Measurements from ENCODE around the gene LSM14A.
"Not testable (repeated sequence)": the region's sequence is repeated elsewhere in the genome, so short reads cannot be mapped to it uniquely, and the experiment has no call there.

The LSM14A gene

DNA sequence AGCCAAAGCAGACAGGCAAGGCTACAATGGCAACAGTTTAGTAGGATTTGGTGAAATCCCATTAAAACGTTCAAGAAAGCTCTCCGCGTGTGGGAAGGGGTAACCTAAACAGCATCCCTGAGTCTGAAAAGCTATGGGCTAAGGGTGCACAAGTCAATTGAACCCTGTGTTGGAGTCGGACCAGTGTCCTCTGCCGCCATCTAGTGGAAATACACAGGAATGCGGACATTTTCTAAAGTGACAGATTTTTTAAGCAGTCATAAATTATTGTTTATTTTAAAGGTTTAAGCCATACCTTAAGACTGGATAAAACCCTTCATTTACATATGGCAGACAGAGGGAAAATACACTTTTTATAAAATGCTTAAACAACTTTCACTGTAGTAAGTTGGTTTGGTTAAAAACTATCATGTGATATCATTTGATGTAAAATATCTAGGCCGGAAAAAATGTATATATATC lies 26.5 kb upstream of the LSM14A start:
- no peaks in the 10 kb centered on the region for H3K36me3 Mint-ChIP-seq (ENCODE audit: low read depth)
- H3K4me1 Mint-ChIP-seq (ENCODE audit: low read depth): no peaks in the 10 kb centered on the region
- H3K27me3 Mint-ChIP-seq: no peaks in the 10 kb centered on the region
- H3K9me3 Mint-ChIP-seq: no peaks in the 10 kb centered on the region
- H3K27ac Mint-ChIP-seq: no peak overlapping the region
- no peak overlapping the region for H3K4me3 Mint-ChIP-seq

DNA sequence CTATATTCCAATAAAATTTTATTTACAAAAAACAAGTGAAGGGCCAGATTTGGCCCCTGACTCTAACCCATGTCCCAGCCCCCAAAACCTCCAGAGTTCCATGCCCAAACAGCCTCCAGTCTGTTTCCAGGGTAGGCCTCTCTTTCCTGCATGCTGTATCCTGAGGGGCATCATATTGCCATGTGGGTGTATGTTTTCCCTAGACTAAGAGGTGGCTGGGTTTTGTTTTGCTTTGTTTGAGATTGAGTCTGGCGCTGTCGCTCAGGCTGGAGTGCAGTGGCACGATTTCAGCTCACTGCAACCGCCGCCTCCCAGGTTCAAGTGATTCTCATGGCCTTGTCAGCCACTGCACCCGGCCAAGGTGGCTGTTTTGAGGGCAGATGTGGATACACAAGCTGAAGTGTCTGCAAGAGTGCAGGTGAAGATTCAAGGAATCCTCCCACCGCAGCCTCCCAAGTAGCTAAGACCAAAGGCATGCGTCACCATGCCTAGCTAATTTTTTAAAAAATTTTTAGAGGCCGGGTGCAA lies 23.6 kb upstream of the LSM14A start:
- Mint-ChIP-seq H3K27ac (no peak overlapping the region), H3K27me3 (no peaks in the 10 kb centered on the region), H3K4me1 (ENCODE audit: low read depth) (no peaks in the 10 kb centered on the region), H3K36me3 (ENCODE audit: low read depth) (no peaks in the 10 kb centered on the region), H3K4me3 (no peak overlapping the region), H3K9me3 (no peaks in the 10 kb centered on the region)

DNA sequence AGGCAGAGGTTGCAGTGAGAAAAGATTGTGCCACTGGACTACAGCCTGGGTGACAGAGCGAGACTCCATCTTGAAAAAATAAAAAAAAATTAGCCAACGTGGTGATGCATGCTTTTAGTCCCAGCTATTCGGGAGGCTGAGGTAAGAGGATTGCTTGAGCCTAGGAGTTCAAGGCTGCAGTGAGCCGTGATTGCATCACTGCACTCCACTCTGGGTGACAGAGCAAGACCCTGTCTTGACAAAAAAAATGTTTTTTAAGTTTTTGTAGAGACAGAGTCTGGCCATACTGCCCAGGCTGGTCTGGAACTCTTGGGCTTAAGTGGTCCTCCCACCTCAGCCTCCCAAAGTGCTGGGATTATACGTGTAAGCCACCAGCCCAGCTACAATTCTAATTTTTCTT lies 22.4 kb upstream of the LSM14A start:
- Mint-ChIP-seq H3K4me1 (ENCODE audit: low read depth) (no peaks in the 10 kb centered on the region), H3K9me3 (no peaks in the 10 kb centered on the region), H3K27ac (no peak overlapping the region), H3K4me3 (no peak overlapping the region), H3K27me3 (no peaks in the 10 kb centered on the region), H3K36me3 (ENCODE audit: low read depth) (no peaks in the 10 kb centered on the region)

DNA sequence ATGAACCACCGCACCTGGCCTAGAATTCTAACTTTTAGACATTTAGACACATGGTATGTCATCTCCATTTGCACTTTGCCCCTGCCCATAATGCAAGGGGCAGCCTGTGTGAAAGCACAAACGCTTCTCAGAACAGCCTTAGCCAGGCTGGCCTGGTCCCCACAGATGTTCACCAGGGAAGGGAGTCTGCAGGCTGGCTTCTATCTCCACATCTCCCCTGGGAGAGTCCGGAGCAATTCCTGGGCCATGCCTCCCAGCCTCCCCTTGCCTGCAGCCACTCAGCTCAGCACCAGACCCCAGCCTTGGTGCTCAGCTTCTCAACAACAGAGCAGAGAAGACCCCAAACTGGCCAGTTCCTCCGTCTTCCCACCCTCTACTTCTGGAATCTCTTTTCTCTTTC lies 21.7 kb upstream of the LSM14A start:
- Mint-ChIP-seq H3K9me3 (no peaks in the 10 kb centered on the region), H3K36me3 (ENCODE audit: low read depth) (no peaks in the 10 kb centered on the region), H3K4me1 (ENCODE audit: low read depth) (no peaks in the 10 kb centered on the region), H3K27ac (no peak overlapping the region), H3K27me3 (no peaks in the 10 kb centered on the region), H3K4me3 (no peak overlapping the region)

DNA sequence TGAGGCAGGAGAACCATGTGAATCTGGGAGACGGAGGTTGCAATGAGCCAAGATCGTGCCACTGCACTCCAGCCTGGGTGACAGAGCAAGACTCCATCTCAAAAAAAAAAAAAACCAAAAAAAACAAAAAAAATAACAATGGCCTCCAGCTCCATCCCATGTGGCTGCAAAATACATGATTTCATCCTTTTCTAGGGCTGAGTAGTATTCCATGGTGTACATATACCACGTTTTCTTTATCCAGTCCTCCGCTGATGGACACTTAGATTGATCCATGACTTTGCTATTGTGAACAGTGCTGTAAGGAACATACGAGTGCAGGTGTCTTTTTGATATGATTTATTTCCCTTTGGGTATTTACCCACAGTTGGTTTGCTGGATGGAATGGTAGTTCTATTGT lies 20.9 kb upstream of the LSM14A start:
- no peaks in the 10 kb centered on the region for H3K9me3 Mint-ChIP-seq
- H3K27ac Mint-ChIP-seq: no peak overlapping the region
- H3K27me3 Mint-ChIP-seq: no peaks in the 10 kb centered on the region
- no peaks in the 10 kb centered on the region for H3K36me3 Mint-ChIP-seq (ENCODE audit: low read depth)
- H3K4me3 Mint-ChIP-seq: no peak overlapping the region
- no peaks in the 10 kb centered on the region for H3K4me1 Mint-ChIP-seq (ENCODE audit: low read depth)

DNA sequence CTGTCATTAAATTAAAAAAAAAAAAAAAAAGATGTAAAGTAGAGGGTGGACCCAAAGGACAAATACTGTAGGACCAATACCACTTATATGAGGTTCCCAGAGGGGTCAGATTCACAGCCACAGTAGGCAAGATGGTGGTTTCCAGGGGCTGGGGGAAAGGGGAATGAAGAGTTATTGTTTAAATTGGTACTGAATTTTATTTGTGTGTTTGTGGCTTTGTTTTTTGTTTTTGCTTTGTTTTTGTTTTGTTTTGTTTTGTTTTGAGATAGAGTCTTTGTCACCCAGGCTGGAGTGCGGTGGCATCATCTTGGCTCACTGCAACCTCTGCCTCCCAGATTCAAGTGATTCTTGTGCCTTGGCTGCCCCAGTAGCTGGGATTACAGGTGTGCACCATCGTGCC lies 17.9 kb upstream of the LSM14A start:
- Mint-ChIP-seq H3K36me3 (ENCODE audit: low read depth) (no peaks in the 10 kb centered on the region), H3K27ac (no peak overlapping the region), H3K27me3 (no peaks in the 10 kb centered on the region), H3K4me3 (no peak overlapping the region), H3K9me3 (no peaks in the 10 kb centered on the region), H3K4me1 (ENCODE audit: low read depth) (no peaks in the 10 kb centered on the region)

DNA sequence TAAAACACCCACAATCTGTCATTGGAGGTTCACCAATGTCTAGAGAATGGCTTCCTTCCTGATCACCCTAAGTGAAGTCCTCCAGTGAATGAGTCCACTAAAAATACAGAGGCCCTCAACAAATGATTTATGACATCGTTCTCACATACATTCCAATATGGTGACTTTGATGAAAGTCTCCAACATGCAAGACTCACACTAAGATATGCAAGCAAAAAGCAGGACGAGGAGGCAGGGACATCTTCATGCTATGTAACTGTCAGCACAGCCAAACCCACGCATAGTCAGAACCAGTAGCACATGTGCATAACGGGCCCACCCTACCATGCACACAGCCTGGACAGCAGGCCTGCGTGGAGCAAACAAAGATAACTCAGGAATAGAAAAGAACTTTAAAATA lies 16.6 kb upstream of the LSM14A start:
- H3K9me3 Mint-ChIP-seq: no peaks in the 10 kb centered on the region
- no peak overlapping the region for H3K4me3 Mint-ChIP-seq
- no peaks in the 10 kb centered on the region for H3K4me1 Mint-ChIP-seq (ENCODE audit: low read depth)
- no peak overlapping the region for H3K27ac Mint-ChIP-seq
- no peaks in the 10 kb centered on the region for H3K36me3 Mint-ChIP-seq (ENCODE audit: low read depth)
- H3K27me3 Mint-ChIP-seq: no peaks in the 10 kb centered on the region

DNA sequence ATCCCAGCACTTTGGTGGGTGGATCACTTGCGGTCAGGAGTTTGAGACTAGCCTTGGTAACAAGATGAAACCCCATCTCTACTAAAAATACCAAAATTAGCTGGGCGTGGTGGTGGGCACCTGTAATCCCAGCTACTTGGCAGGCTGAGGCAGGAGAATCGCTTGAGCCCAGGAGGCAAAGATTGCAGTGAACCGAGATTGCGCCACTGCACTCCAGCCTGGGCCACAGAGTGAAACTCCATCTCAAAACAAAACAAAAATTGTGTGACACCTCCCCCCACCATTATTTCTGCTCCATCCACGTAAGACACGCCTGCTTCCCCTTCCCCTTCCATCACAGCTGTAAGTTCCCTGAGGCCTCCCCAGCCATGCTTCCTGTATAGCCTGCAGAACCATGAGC lies 13.3 kb upstream of the LSM14A start:
- H3K36me3 Mint-ChIP-seq (ENCODE audit: low read depth); H3K4me1 Mint-ChIP-seq (ENCODE audit: low read depth); H3K9me3 Mint-ChIP-seq; H3K4me3 Mint-ChIP-seq; H3K27me3 Mint-ChIP-seq; H3K27ac Mint-ChIP-seq: not testable (repeated sequence)

DNA sequence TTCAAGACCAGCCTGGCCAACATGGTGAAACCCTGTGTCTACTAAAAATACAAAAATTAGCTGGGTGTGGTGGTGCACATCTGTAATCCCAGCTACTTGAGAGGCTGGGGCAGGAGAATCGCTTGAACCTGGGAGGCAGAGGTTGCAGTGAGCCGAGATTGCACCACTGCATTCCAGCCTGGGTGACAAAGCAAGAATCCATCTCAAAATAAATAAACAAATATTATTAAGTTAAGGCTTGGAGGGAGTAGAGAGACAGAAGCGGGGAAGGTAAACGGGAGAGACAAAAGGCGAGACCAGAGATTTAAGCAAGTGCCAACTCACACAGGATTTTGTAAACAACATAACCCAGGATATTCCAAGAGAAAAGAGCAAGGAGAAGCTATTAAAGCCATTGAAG lies 12.8 kb upstream of the LSM14A start:
- not testable (repeated sequence) for H3K4me3 Mint-ChIP-seq; H3K36me3 Mint-ChIP-seq (ENCODE audit: low read depth); H3K4me1 Mint-ChIP-seq (ENCODE audit: low read depth); H3K27me3 Mint-ChIP-seq; H3K27ac Mint-ChIP-seq; H3K9me3 Mint-ChIP-seq

DNA sequence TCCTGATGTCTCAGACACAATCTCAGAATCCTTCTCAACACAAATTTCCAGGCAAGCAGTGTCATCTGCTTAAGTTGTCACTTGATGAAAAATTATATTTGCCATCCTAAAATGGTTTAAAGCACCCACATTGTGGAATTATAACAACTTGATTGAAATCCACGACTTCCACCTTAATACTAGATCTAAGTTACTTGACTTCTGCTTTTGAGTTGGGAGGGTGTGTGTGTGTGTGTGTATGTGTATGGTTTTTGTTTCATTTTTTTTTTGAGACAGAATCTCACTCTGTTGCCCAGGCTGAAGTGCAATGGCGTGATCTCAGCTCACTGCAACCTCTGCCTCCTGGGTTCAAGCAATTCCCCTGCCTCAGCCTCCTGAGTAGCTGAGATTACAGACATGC lies 10.4 kb upstream of the LSM14A start:
- not testable (repeated sequence) for H3K9me3 Mint-ChIP-seq; H3K27me3 Mint-ChIP-seq; H3K36me3 Mint-ChIP-seq (ENCODE audit: low read depth); H3K4me1 Mint-ChIP-seq (ENCODE audit: low read depth); H3K27ac Mint-ChIP-seq; H3K4me3 Mint-ChIP-seq

DNA sequence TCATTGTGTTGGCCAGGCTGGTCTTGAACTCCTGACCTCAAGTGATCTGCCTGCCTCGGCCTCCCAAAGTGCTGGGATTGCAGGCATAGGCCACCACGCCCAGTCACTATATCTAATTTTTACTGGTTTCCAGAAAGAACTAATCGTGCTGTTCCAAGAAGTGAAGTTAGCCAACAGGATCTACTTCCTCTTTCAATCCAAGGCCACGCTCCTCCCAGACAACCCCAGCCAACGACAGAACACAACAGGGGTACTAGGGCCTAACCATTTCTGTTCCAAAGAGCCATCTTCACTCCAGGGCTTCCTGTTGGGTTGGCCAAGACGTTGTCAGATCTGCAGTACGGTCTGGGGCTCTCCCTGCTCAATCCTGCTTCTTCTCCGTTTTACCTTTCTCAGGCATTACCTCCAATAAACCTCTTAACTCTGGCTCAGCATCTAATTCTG lies 7.0 kb upstream of the LSM14A start:
- Mint-ChIP-seq H3K4me1 (ENCODE audit: low read depth) (peaks cover under 1% of the 10 kb centered on the region), H3K4me3 (no peak overlapping the region), H3K9me3 (no peaks in the 10 kb centered on the region), H3K27me3 (no peaks in the 10 kb centered on the region), H3K36me3 (ENCODE audit: low read depth) (no peaks in the 10 kb centered on the region), H3K27ac (no peak overlapping the region)

DNA sequence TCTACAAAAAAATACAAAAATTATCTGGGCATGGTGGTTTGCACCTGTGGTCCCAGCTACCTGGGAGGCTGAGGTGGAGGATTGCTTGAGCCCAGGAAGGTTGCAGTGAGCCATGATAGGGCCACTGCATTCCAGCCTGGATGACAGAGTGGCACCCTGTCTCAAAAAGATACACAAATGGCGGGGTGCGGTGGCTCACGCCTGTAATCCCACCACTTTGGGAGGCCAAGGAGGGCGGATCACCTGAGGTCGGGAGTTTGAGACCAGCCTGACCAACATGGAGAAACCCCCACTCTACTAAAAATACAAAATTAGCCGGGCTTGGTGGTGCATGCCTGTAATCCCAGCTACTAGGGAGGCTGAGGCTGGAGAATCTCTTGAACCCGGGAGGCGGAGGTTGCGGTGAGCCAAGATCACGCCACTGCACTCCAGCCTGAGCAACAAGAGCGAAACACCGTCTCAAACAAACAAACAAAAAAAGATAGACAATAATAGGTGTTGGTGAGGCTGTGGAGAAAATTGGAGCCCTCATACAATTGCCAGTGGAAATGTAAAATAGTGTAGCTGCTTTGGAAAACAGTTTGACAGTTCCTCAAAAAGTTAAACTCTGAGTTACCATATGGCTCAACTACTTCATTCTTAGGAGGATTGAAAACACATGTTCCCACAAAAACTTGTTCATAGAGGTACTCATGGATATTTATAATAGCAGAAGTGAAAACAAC lies 2.7 kb upstream of the LSM14A start:
- not testable (repeated sequence) for H3K27ac Mint-ChIP-seq, H3K4me3 Mint-ChIP-seq, H3K9me3 Mint-ChIP-seq, H3K27me3 Mint-ChIP-seq
- H3K4me1 Mint-ChIP-seq (ENCODE audit: low read depth): peaks cover 26% of the 10 kb centered on the region
- peaks cover 12% of the 10 kb centered on the region for H3K36me3 Mint-ChIP-seq (ENCODE audit: low read depth)

DNA sequence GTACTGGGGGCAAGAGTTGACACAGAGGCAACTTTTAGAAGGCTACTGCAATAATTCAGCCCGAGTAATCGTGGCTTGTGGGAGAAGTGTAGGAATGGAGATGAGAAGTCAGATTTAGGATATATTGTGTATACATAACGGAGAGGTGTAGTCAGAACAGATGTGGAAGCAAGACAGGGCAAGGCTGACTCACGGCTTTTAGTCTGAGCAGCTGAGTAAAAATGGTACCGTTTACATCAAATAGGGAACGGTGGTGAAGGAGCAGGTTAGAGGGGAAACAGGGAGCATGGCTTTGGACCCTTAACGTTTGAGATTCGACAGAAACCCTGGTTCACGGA lies 796 bp upstream of the LSM14A start:
- H3K27me3 Mint-ChIP-seq: no peaks in the 10 kb centered on the region
- peak overlapping the region; percentile 100 for H3K27ac Mint-ChIP-seq
- peaks cover 43% of the 10 kb centered on the region for H3K4me1 Mint-ChIP-seq (ENCODE audit: low read depth)
- peaks cover 13% of the 10 kb centered on the region for H3K36me3 Mint-ChIP-seq (ENCODE audit: low read depth)
- H3K9me3 Mint-ChIP-seq: no peaks in the 10 kb centered on the region
- peak overlapping the region; percentile 95 for H3K4me3 Mint-ChIP-seq

DNA sequence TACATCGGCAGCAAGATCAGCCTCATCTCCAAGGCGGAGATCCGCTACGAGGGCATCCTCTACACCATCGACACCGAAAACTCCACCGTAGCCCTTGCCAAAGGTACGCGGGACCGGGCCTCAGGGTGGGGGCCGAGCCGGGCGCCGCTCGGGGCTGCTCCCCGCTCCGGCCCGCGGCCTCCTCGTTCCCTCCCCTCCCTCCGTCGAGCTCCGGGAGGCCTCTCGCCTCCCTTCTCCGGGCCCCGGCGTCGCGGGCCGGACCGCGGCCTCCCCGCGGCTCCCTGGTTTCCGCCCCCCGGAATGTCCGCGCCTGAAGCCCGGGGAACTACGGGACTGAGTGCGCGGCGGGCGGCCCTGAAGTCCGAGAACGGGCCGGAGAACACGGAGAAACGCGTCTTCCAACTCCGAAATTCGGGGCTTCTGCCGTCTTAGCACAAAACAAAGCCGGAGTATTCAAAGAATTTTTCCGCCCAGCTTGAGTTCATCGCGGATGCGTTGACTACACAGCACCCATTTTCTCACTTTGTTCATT lies 423 bp downstream of the LSM14A start:
- H3K4me1 Mint-ChIP-seq (ENCODE audit: low read depth): peaks cover 55% of the 10 kb centered on the region
- no peaks in the 10 kb centered on the region for H3K9me3 Mint-ChIP-seq
- H3K27ac Mint-ChIP-seq: peak overlapping the region; percentile 98
- peaks cover 21% of the 10 kb centered on the region for H3K36me3 Mint-ChIP-seq (ENCODE audit: low read depth)
- no peaks in the 10 kb centered on the region for H3K27me3 Mint-ChIP-seq
- peak overlapping the region; percentile 95 for H3K4me3 Mint-ChIP-seq

DNA sequence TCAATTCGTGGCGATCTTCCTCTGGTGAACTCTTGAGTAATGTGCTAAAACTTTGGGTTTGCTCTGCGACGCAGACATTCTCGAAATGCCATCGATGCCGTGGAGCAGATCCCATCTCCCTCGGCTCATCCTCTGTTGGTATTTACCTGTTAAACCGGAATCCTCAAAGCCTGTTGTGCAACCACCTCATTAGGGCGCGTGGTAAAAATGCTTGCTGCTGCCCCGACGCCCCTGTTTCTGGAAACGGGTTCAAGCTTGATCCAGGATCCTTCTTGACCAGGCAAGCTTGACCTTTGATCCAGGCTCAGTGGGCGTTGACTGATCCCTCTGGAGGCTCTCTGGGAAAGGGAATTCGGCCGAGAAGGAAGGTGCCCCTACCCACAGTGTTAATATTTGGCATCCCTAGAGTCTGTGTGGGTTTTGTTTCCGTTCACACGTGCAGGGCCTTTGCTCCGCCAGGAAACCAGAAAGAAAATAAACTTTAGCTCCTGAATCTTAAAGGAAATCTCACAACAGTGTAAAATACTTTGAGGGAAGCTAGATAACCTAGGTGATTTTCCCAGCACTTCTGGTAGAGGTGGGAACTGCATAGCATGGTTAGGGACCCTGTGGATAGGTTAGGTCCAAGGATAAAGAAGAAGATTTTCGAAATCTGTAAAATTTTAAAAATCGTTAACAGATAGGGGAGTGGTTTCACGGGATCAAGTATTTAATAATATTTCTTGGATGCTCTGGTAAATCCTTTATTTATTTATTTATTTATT lies 1.1 kb downstream of the LSM14A start:
- H3K9me3 Mint-ChIP-seq: no peaks in the 10 kb centered on the region
- peak overlapping the region; percentile 98 for H3K27ac Mint-ChIP-seq
- H3K36me3 Mint-ChIP-seq (ENCODE audit: low read depth): peaks cover 23% of the 10 kb centered on the region
- H3K4me1 Mint-ChIP-seq (ENCODE audit: low read depth): peaks cover 62% of the 10 kb centered on the region
- H3K27me3 Mint-ChIP-seq: no peaks in the 10 kb centered on the region
- H3K4me3 Mint-ChIP-seq: peak overlapping the region; percentile 95

Measured in stimulated activated naive CD8-positive, alpha-beta T cell treated with anti-CD3 and anti-CD28 coated beads, Interleukin-15, Interleukin-2, amounts not matched to agents 100 ng/mL and 50 ng/mL, for 24 hours (primary cell).